Neural crest cell (in vitro differentiated cells): ENCODE data around the gene SEC24D. TPM values are rescaled to one million over a fixed set of nuclear protein-coding genes. Genes with fewer than 3 reads are reported as not detected.

ENCODE experiments used
- DNase-seq: peaks from one replicate; pipeline ENCODE4 v3.0.0; 2021; ENCODE audit warnings: low read depth, mixed read lengths, low spot score
- H3K27ac Mint-ChIP-seq: one replicate; pipeline ENCODE4 v1.8.0; 2021; ENCODE audit warnings: mild to moderate bottlenecking, mixed read lengths; ENCODE audit not compliant: unreplicated experiment
- H3K27me3 Mint-ChIP-seq: 2 replicates; pipeline ENCODE4 v1.8.0; 2021; ENCODE audit warnings: low read depth, mild to moderate bottlenecking, mixed read lengths
- H3K36me3 Mint-ChIP-seq: 2 replicates; pipeline ENCODE4 v1.8.0; 2021; ENCODE audit warnings: low read depth, mild to moderate bottlenecking, mixed read lengths
- H3K4me1 Mint-ChIP-seq: 2 replicates; pipeline ENCODE4 v1.8.0; 2021; ENCODE audit warnings: mixed read lengths
- H3K4me3 Mint-ChIP-seq: one replicate; pipeline ENCODE4 v1.8.0; 2021; ENCODE audit warnings: mild to moderate bottlenecking, mixed read lengths
- H3K9me3 Mint-ChIP-seq: 2 replicates; pipeline ENCODE4 v1.8.0; 2021; ENCODE audit warnings: mixed read lengths
- total RNA-seq: library from RNA; stranded (reverse); gene quantifications from 2 replicates; pipeline ENCODE4 v1.2.1, GENCODE V29; 2021
- TF ChIP-seq, protein P1 (sequence below): fragments of 200-600 bp; sonication (generic); conservative IDR thresholded peaks from 2 replicates; pipeline ENCODE4 v1.5.0; 2021; ENCODE audit warnings: antibody characterized with exemption, mild to moderate bottlenecking

SEC24D gene
- total RNA-seq, 1 donor from 2014 or later, result 22.9 TPM

DNA sequence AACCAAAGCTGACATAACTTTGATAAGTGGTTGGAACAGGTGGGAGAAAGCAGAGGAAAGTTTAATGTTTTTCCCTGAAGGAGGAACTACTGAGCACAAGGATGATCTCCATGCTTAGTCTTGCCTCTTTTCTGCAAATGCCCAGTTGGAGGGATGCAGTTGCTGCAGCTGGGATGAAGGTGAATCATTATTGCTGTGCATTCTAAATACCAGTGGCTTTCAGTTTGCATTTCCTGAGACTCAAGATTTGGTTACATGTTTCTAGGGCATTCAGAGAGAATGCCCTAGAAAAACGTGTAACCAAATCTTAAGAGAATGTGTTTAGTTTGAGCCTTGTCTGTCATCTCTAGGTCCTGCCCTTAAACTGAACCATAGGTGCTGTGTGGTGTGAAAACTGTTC is 108.6 kb downstream of the SEC24D start:
- TF ChIP-seq, protein P1, sequence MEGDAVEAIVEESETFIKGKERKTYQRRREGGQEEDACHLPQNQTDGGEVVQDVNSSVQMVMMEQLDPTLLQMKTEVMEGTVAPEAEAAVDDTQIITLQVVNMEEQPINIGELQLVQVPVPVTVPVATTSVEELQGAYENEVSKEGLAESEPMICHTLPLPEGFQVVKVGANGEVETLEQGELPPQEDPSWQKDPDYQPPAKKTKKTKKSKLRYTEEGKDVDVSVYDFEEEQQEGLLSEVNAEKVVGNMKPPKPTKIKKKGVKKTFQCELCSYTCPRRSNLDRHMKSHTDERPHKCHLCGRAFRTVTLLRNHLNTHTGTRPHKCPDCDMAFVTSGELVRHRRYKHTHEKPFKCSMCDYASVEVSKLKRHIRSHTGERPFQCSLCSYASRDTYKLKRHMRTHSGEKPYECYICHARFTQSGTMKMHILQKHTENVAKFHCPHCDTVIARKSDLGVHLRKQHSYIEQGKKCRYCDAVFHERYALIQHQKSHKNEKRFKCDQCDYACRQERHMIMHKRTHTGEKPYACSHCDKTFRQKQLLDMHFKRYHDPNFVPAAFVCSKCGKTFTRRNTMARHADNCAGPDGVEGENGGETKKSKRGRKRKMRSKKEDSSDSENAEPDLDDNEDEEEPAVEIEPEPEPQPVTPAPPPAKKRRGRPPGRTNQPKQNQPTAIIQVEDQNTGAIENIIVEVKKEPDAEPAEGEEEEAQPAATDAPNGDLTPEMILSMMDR, result no peak
- Mint-ChIP-seq H3K27ac (no peak overlapping the region), H3K27me3 (no peaks in the 10 kb centered on the region), H3K9me3 (no peaks in the 10 kb centered on the region), H3K4me1 (peaks cover 8% of the 10 kb centered on the region), H3K4me3 (no peak overlapping the region), H3K36me3 (peaks cover 12% of the 10 kb centered on the region)
- no peak for DNase-seq

- Mint-ChIP-seq H3K27me3 (no peaks in the 10 kb centered on the region), H3K9me3 (no peaks in the 10 kb centered on the region), H3K4me1 (peaks cover 8% of the 10 kb centered on the region), H3K27ac (no peak overlapping the region), H3K4me3 (no peak overlapping the region), H3K36me3 (peaks cover 13% of the 10 kb centered on the region)
- DNase-seq, result no peak
- TF ChIP-seq, protein P1, result no peak
Measured at GRCh38 chr4:118723369-118723768, 112.6 kb downstream of the SEC24D start.

- Mint-ChIP-seq H3K27ac (no peak overlapping the region), H3K36me3 (peaks cover 16% of the 10 kb centered on the region), H3K9me3 (no peaks in the 10 kb centered on the region), H3K27me3 (no peaks in the 10 kb centered on the region), H3K4me1 (peaks cover 8% of the 10 kb centered on the region), H3K4me3 (no peak overlapping the region)
- no peak for DNase-seq
- TF ChIP-seq, protein P1, result no peak
Measured at GRCh38 chr4:118721752-118722151, 114.2 kb downstream of the SEC24D start.

DNA sequence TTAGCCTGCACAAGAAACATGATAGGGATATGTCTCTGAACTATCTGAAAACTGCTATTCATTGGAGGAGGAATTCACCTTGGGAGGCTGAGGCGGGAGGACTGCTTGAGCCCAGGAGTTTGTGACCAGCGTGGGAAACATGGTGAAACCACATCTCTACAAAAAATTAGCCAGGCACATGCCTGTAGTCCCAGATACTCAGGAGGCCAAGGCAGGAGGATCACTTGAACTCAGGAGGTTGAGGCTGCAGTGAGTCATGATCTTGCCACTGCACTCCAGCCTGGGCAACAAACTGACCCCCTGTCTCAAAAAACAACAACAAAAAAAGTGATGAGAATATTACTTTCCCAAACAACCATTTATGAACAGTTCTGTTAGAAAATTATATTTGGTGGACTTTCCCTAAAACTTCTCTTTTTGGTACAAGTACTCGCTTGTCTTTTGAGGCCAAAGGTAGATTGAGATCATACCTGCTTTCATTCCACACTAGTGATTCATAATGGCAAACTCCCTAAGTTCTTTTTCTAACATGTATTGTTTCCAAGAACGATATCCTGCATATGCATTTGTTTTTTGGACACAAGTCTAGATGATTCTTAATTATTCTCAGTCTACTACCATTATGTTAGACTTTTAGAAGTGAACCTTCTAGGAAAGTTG is 117.3 kb downstream of the SEC24D start:
- TF ChIP-seq, protein P1, result no peak
- no peak for DNase-seq
- no peaks in the 10 kb centered on the region for H3K9me3 Mint-ChIP-seq
- H3K4me1 Mint-ChIP-seq, result peaks cover 9% of the 10 kb centered on the region
- H3K27me3 Mint-ChIP-seq, result no peaks in the 10 kb centered on the region
- no peak overlapping the region for H3K27ac Mint-ChIP-seq
- peaks cover 8% of the 10 kb centered on the region for H3K36me3 Mint-ChIP-seq
- no peak overlapping the region for H3K4me3 Mint-ChIP-seq

DNA sequence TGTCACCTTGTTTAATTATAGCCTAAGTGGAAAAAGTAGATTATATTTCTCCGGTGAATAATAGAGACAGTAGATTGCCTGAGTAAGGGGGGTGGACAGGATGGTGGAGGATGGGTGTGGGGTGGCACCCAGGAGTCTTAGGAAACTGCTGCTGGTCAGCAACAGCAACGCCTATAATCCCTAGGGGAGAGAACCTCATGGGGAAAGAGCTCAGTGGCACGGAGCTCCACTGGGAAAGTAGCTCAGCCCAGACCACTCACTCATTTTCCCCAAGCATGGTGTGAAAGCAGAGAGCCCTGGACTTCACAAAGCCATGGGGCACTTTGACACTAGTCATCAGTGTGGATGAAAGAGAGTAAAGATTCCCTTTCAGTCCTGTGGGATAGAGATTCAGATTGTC is 119.6 kb downstream of the SEC24D start:
- no peaks in the 10 kb centered on the region for H3K27me3 Mint-ChIP-seq
- peaks cover 11% of the 10 kb centered on the region for H3K36me3 Mint-ChIP-seq
- no peaks in the 10 kb centered on the region for H3K9me3 Mint-ChIP-seq
- H3K4me3 Mint-ChIP-seq, result no peak overlapping the region
- peaks cover 5% of the 10 kb centered on the region for H3K4me1 Mint-ChIP-seq
- TF ChIP-seq, protein P1, result no peak
- H3K27ac Mint-ChIP-seq, result no peak overlapping the region
- DNase-seq, result no peak
